GM19397 (cell line): ENCODE data around the gene RAB25.
"Not testable (repeated sequence)": the region's sequence is repeated elsewhere in the genome, so short reads cannot be mapped to it uniquely, and the experiment has no call there.

Experiments
- ATAC-seq: cut with Tn5 transposase; IDR thresholded peaks from one replicate; pipeline ENCODE4 v1.9.1; 2021; ENCODE audit warnings: mild to moderate bottlenecking, moderate library complexity; ENCODE audit not compliant: unreplicated experiment

RAB25 gene

GRCh38 chr1:156115514-156116374 is 54.8 kb downstream of the RAB25 start:
- no peak for ATAC-seq

GRCh38 chr1:156116731-156117130 is 55.8 kb downstream of the RAB25 start:
- not testable (repeated sequence) for ATAC-seq

- no peak for ATAC-seq
Observed at GRCh38 chr1:156117414-156118176, 56.6 kb downstream of the RAB25 start.

GRCh38 chr1:156118177-156118868 is 57.4 kb downstream of the RAB25 start:
- no peak for ATAC-seq

GRCh38 chr1:156119503-156120209 is 58.7 kb downstream of the RAB25 start:
- no peak for ATAC-seq
